Fibroblast of the aortic adventitia (primary cell): Measurements from ENCODE around the gene ACAD9. TPM values are rescaled to one million over a fixed set of nuclear protein-coding genes. Genes with fewer than 3 reads are reported as not detected.

Experiments
- DNase-seq: peaks from one replicate; pipeline ENCODE4 v3.0.0-alpha.2; 2010; ENCODE audit warnings: low read depth
- H3K4me3 ChIP-seq: 2 replicates; pipeline ENCODE4 v1.5.1; 2011; ENCODE audit warnings: low read depth, mild to moderate bottlenecking, control low read depth, low read length, moderate library complexity
- total RNA-seq: library from RNA; depleted of rRNA; stranded (reverse); fragments of >200 nt; gene quantifications from 2 replicates; pipeline ENCODE4 v1.2.3, GENCODE V29; 2012; ENCODE audit warnings: low replicate concordance
- TF ChIP-seq, protein P1 (sequence below): IDR thresholded peaks from 2 replicates; pipeline ENCODE4 v1.5.1; 2011; ENCODE audit warnings: mild to moderate bottlenecking, low read length, control low read depth, inconsistent platforms; ENCODE audit not compliant: insufficient read depth

ACAD9 gene
- total RNA-seq, 1 donor: 40.9 TPM

DNA sequence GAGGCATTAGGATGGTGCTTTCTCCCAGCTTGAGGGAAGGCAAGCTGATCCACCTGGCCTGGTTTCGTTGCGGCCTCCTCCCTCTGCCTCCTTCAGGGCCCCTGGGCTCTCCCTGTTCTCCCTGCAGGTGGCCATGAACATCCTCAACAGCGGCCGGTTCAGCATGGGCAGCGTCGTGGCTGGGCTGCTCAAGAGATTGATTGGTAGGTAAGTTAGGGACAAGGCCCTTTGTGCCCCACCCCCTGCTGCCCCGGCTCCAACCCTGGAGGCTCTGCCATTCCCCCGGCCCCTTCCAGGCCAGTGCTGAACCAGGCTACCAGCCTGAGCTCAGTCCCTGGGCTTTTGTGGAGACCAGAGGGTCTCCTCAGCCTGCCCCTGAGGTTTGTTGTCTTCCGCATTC, 23.0 kb downstream of the ACAD9 start:
- H3K4me3 ChIP-seq: no peak overlapping the region
- no peak for DNase-seq
- TF ChIP-seq, protein P1, sequence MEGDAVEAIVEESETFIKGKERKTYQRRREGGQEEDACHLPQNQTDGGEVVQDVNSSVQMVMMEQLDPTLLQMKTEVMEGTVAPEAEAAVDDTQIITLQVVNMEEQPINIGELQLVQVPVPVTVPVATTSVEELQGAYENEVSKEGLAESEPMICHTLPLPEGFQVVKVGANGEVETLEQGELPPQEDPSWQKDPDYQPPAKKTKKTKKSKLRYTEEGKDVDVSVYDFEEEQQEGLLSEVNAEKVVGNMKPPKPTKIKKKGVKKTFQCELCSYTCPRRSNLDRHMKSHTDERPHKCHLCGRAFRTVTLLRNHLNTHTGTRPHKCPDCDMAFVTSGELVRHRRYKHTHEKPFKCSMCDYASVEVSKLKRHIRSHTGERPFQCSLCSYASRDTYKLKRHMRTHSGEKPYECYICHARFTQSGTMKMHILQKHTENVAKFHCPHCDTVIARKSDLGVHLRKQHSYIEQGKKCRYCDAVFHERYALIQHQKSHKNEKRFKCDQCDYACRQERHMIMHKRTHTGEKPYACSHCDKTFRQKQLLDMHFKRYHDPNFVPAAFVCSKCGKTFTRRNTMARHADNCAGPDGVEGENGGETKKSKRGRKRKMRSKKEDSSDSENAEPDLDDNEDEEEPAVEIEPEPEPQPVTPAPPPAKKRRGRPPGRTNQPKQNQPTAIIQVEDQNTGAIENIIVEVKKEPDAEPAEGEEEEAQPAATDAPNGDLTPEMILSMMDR: no peak

DNA sequence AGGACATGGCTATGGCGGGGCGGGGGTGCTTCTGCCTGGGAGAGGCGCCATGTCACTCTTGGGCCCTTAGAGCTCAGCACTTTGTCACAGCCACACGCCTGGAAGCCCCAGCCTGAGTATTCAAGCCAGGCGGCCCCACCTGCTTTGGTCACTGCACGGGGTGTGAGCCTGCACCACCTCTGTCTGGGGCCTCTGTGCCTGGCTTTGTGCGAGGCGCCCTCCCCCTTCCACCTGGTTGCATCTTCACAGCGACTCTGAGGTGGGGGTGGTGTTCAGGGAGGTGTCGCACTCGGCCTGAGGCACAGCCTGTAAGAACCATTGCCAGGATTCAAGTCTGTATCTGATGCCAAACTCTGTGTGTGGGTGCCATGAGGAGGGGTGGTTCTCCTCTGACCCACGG, 24.1 kb downstream of the ACAD9 start:
- H3K4me3 ChIP-seq: no peak overlapping the region
- no peak for DNase-seq
- TF ChIP-seq, protein P1: no peak

GRCh38 chr3:128906031-128906803, 26.8 kb downstream of the ACAD9 start:
- TF ChIP-seq, protein P1: no peak
- no peak for DNase-seq
- no peak overlapping the region for H3K4me3 ChIP-seq

GRCh38 chr3:128906804-128907525, 27.5 kb downstream of the ACAD9 start:
- DNase-seq: no peak
- H3K4me3 ChIP-seq: no peak overlapping the region
- TF ChIP-seq, protein P1: no peak

GRCh38 chr3:128907706-128908445, 28.5 kb downstream of the ACAD9 start:
- no peak overlapping the region for H3K4me3 ChIP-seq
- TF ChIP-seq, protein P1: no peak
- no peak for DNase-seq

DNA sequence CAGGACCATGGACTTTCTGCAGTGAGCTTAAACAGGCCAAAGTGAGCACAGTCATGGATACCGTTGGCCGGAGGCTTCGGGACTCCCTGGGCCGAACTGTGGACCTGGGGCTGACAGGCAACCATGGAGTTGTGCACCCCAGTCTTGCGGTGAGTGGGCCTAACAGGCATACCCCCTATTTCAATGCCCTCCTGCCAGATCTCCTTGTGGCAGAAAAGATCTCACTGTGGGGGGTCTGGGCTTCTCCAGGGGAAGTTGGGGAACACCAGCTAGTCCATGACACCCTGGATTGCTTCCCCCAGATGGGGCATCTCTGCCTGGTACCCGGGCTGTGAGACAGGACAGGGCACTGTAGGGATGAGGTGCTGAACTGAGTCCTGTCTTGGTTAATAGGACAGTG, 29.5 kb downstream of the ACAD9 start:
- DNase-seq: no peak
- TF ChIP-seq, protein P1: no peak
- no peak overlapping the region for H3K4me3 ChIP-seq
